Fibroblast of lung (primary cell): ENCODE data around the gene OSBPL6.

Experiments used
- CTCF ChIP-seq, 2 donors: IDR thresholded peaks in 1 of 2; conservative IDR thresholded peaks in 1 of 2; 1 replicate in 1 of 2; 2 replicates in 1 of 2; pipeline ENCODE4 v1.5.1; 2011 to 2012; ENCODE audit warnings: low read length in 2 of 2, control low read depth in 1 of 2, inconsistent platforms in 1 of 2, low read depth in 1 of 2, mild to moderate bottlenecking in 1 of 2
- EZH2 ChIP-seq: IDR thresholded peaks from 2 replicates; pipeline ENCODE4 v1.5.1; 2012; ENCODE audit warnings: low read length, control low read depth, mild to moderate bottlenecking; ENCODE audit errors: missing control alignments

- TF ChIP-seq EZH2 (no peak), CTCF (conservative IDR thresholded peaks at IDR 0.05 in 1 of 2, IDR thresholded peaks at IDR 0.05 in 1 of 2; ENCODE audit: low read depth in 1 of 2, low read length in 2 of 2) (no peak)
These were observed 76.0 kb downstream of the OSBPL6 start for GRCh38 chr2:178270338-178270737.
